HG03025 (cell line): ENCODE data around the gene PLCH2.

Source experiments
- ATAC-seq: cut with Tn5 transposase; IDR thresholded peaks from one replicate; pipeline ENCODE4 v1.9.1; 2021; ENCODE audit warnings: mild to moderate bottlenecking, moderate library complexity; ENCODE audit not compliant: unreplicated experiment, low FRiP score

The PLCH2 gene

DNA sequence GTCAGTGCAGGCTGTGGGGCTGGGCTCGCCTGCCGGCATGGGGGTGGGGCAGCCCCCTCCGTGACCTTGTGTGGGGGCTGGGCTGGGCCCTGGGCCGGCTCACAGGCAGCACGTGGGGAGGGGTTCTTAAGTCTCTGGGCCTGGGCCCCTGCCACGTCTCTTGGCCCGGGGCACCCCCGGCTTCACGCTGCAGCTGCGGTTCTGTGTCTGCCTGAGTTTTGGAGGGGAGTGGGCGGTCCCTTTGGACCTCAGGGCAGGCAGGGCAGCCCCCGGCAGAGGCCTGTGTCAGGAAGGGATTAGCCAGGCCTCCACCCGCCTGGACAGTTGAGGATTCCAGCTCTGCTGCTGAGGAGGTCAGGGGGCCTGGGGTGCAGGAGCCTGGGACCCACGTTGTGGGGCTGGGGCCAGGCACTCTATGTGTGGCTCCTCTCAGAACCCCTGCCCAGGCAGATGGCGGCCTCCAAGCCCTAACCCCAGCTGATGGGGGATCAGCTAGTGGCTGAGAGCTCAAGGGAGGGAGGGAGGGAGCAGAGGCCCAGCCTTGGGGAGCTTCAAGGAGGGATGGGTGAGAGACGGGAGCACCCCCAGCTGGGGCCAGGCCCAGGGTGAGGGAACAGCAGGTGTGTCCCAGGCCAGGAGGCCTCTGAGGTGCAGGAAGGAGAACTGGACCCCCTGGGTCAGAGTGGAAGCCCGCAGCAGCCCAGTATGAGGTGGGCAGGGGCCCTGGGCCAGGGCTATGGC is 1.8 kb upstream of the PLCH2 start:
- ATAC-seq, result no peak

DNA sequence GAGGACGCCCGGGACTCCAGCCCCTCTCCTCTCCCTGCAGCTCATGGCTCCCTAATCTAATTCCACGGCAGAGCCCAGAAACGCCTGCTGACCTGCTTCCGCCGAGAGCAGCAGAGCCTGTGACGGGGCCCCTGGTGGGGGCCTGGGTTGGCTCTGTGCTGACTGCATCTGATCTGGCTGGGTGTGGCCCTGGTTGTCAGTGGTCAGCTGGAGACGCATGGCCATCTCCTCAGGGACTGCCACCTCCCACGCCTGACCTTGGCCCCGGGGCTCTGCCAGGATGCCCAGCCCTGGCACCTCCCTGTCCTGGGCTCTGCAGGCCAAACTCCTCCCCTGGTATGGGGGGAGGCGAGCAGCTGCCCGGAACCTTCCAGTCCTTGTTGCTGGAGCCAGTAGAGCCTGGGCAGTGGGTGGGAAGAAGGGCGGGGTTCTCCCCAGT is 1.1 kb upstream of the PLCH2 start:
- ATAC-seq, result no peak

DNA sequence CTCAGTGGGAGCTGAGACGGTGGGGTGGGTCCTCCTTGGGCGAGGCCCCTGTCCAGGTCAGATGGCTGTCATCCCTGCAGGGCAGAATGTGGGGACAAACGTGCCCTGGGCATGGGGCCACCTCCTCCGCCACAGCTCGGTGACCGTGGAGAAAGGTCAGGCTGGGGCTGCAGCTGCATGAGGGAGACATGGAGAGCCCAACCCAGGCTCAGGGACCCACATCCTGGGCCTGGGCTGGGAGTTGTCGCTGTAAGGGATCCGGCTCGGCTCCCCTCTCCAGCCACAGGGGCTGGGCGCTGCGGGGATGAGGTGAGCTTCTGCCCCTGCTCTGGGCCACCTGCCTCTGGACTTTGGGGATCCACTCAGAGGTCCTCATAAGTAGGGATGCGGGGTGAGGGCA is 518 bp upstream of the PLCH2 start:
- no peak for ATAC-seq

DNA sequence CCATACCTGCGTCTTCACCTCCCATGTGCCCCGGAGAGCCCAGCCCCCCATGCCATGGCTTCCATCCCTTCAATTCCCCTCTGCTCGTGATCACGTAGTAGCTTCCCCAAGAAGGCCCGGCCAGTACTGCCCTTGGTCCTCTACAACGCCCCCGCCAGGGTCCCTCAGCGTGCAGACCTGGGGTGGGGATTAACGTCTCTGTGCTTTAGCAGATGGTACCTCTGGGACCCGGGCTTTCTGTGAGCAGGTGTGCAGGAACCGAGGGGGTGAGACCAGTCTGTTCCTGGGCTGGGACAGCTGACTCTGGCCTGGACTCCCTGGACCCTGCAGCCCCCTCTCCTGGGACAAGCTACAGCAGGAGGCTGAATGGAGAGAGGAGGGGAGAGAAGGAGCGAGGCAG is 1.2 kb downstream of the PLCH2 start:
- no peak for ATAC-seq

DNA sequence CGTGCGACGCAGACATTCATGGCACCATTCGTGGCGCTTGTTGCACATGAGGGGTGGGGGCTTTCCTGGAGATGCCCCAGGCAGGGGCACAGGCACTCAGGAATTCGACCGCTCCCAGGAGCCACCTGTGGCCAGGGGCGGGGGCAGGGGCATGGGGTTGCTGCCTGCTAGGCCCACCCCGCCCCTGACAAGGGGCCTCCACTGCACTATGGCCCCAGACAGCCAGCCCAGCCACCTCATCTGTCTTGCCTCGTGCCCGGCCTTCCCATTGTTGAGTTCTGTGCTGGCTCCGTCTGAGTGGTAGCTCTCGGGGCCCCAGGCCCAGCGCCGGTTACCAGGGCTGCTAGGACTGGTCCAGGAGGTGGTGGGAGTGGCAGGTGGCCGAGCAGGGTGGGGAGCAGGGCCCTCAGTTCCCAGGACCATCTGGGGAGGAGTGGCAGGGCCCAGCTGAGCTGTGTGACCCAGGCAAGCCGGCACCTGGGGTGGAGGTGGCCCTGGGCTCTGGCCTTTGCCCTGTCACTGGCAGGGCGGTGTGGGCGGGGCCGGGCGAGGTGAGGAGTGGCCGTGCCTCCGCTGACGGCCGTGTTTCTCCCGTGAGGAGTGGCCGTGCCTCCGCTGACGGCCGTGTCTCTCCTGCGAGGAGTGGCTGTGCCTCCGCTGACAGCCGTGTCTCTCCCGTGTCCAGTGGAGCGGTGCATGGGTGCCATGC is 1.9 kb downstream of the PLCH2 start:
- no peak for ATAC-seq

DNA sequence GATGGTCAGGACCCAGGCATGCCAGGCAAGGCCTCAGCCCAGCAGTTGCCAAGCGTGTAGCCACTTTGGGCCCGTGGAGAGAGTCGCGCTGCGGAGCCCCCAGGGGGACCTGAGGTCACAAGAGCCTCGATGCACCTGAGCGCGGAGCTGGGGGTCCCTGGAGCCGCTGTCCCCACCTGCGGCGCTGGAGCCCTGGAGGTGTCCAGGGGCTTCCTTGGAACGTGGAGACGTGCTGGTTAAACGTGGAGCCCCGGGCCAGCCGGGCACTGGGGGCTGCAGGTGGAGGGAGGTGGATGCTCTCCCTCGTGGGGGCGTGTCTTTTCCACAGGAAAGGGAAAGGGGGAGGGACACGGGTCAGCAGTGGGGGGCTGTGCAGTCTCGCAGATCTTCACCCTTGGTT is 3.1 kb downstream of the PLCH2 start:
- ATAC-seq, result no peak

DNA sequence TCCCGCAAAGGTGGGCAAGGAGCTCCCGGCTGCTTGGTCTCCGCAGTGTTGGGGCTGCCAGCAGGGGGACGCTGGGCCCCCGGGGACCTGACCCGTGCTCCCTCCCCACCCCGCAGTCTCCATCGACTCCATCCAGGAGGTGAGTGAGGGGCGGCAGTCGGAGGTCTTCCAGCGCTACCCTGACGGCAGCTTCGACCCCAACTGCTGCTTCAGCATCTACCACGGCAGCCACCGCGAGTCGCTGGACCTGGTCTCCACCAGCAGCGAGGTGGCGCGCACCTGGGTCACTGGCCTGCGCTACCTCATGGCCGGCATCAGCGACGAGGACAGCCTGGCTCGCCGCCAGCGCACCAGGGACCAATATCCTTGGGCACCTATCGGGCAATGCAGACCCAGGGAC is 3.5 kb downstream of the PLCH2 start:
- ATAC-seq, result no peak

DNA sequence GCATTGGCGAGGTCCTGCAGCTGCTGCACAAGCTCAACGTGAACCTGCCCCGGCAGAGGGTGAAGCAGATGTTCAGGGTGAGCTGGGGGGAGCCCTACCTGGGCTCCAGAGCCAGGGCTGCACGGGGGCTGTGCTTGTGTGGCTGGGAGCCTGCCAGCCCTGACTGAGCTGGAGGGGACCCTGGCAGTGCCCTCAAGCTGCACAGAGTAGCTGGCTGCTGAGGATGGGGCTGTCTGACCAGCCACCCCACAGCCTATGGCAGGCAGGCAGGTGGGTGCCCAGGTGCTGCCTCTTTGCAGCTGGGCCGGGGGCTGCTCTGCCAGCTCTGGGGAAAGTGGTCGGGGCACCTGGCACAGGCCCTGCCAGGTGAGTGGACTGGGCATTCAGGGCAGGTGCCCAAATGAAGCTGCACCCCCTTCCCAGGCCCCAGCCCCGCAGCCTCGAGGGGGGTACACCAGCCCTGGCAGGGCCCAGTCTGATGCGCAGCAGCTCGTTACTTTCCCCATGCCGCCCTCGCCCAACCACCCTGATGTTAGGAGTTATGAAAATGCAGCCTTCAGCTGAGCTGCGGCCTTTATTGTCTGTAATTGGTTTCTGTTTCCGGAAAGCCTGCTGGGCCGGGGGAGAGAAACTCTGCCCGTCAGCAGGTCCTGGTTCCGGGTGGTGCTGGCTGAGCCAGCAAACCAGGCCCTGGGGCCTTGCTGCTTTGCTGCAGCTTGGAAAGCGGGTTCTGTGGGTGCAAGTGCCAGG is 4.3 kb downstream of the PLCH2 start:
- no peak for ATAC-seq

DNA sequence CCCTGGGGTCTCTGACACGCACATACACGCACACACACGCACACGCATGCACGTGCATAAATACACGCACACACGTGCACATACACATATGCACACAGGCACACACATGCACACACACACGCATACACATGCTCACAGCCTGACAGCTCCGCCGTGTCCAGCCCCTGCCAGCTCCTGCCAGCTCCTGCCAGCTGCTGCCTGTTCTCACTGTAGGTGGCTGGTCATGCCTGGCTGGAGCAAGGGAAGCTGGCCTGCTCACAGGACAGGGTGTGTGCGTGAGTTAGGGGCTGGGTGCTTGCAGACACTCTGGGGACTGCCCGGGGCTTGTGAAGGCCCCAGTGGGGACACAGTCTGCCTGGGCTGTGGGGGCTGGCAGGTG is 4.9 kb downstream of the PLCH2 start:
- ATAC-seq, result no peak

DNA sequence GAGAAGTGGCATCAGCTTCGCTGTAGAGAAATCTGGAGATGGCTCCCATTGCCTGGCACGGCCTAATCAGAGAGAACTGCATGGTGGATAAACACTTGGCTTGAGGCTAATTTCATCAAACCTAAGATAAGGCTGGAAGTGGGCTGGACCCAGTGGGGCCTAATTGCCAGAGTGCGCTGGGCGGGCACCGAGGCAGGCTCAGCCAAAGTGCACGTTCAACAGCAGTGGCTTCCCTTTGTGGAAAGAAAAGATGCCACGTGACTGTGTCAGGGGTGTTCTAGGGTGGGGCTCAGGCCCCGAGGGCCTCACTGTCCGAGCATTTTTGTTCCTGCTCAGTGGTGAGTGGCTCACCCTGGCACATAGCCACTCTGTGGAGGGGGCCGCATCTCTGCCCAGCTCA is 5.8 kb downstream of the PLCH2 start:
- no peak for ATAC-seq

DNA sequence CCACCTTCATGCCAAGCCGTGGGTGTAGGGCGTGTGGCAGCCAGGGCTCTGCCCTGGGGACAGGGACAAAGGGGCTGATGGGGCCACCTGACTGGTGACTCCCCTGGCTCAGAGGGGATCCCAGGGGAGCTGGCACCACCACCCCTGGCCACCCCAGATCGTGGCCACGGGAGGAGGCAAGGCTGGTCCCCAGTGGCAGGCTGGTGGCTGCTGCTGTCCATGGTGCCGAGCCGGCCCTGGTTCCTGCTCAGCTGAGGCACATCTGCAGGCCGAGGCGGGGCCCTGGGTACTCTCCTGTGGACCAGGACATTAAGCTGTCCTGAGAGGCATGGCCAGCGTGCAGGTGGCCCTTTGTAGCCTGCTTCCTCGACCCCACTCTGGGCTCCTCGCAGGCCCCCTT is 6.5 kb downstream of the PLCH2 start:
- no peak for ATAC-seq

DNA sequence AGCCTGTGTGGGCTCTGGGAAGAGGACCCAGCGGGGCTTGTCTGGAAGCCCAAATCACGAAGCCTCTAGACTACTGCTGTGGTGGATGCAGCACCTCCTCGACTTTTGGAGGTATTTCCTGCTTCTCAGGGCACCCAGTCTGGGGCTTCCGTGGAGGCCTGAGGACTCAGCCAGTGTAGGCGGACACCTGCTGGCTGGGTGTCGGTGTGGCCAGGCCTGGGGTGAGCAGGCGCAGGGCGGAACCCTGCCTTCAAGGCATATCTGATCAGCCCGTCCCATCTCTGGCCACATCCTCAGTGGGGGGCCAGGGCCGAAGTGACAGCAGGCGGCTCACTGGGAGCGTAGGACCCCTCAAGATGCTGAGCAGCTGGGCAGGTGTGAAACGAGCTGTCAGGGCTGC is 6.9 kb downstream of the PLCH2 start:
- ATAC-seq, result no peak

DNA sequence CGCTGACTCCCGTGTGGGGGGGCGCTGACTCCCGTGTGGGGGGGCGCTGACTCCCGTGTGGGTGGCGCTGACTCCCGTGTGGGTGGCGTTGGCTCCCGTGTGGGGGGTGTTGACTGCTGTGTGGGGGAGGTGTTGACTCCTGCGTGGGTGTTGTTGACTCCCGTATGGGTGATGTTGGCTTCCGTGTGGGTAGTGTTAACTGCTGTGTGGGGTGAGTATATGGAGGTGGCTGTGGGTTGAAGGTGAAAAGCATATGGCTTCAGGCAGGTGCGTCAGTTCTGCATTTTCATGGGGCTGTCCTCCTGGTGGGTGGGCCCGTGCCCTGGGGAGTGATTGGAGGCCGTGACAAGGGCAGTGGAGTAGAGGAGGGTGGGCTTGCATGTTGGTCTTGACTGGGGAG is 7.9 kb downstream of the PLCH2 start:
- ATAC-seq, result no peak

DNA sequence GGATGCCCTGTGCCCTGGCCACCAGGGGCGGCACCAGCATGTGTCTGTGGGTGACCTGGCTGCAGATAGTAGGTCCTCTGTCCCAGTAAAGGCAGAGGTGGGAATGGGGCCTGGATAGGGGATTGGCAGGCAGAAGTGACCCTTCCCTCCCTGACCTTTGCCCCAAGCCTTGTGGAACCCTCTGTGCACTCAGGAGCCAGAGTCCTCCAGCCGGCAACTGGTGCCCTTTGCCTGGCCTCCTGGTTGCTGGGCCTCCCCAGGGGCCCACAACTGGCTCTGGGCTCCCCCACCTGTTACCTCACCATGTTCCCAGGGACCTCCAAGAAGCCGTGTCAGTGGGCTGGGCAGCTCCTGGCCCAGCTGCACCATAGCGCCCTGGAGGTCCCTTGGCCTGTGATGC is 10.0 kb downstream of the PLCH2 start:
- no peak for ATAC-seq

DNA sequence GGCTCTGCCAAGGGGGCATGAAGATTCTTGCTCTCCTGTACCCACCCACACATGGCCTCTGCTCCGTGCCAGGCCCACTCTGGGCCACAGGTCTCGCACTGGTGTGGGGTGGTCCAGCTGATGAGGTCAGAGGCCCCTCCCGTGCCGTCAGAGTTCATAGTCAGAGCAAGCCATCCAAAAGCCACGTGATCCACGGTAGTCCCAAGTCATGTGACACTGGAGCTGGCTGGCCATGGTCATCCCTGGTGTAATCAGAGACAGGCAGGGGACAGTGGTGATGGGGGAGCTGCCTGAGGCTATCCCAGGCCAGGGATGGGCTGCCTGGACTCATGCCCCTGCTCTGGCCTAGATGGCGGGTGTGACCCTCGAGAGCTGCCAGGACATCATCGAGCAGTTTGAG is 10.5 kb downstream of the PLCH2 start:
- no peak for ATAC-seq

DNA sequence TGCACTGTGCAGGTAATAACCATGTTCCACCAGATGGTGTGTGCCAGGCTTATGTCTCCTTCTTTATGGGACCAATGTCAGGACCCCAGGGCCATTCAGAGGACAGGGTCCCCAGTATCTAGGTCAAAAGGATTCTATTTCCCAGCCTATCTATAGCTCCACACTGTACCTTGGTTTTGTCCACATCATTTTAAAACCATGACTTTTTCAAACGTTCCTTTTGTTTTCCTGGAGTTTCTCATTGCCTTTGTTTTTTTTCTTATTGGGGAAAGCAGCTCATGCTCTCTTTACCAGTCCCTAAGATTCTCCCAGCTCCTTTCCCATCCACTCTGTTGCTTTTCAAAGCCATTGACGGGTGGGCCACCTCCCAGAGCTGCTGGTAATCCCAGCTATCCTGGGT is 12.6 kb downstream of the PLCH2 start:
- no peak for ATAC-seq

DNA sequence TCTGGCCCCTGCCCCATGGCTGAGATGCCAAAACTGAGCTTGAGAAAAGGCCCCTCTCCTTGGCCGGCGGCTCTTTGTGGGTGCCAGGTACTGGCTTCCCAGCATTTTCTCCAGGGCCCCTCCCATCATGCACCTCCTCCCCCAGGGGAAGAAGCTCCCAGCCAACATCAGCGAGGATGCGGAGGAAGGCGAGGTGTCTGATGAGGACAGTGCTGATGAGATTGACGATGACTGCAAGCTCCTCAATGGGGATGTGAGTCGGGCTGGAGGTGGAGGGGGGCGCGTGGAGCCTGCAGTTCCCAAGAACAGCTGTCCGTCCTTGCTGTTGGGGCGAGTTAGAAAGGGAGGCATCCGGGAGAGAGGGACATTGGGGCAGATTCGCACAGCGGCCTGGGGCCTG is 13.5 kb downstream of the PLCH2 start:
- ATAC-seq, result no peak

DNA sequence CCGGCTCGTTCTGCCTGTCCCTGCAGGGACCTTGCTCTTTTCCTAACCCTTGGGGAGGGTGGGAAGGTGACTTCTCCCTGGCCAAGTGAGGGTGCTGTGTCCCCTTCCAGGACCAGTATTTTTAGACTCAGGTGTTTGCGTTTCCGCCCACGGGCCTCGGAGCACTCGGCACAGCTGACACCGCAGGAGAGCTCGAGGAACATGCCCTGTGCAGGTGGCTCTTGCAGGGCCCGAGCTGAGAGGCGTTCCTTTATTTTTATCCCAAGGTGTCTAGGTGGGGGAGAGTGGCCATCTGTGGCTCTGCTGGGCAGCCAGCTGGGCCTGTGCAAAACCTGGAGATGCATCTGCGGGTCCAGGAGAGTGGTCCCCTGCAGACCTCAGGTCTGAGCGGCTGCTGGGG is 16.0 kb downstream of the PLCH2 start:
- no peak for ATAC-seq

DNA sequence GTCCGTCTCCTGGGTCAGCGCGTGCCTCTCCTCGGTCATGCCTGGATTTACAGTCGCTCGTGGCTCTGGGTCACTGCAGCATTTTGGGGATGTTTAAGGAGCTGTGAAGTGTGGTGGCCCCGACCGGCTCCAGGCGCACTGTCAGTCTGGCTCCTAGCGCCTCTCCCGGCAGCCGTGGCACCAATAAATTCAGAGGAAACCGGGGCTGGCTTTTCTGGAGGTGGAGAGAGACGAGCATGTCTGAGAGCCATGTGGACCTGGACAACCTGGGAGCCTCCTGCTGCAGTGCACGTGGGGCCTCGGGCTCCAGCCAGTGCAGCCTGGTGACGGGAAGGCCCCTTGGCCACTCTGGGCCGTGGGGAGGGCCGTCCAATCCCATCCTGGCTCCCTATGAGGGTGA is 17.1 kb downstream of the PLCH2 start:
- no peak for ATAC-seq

DNA sequence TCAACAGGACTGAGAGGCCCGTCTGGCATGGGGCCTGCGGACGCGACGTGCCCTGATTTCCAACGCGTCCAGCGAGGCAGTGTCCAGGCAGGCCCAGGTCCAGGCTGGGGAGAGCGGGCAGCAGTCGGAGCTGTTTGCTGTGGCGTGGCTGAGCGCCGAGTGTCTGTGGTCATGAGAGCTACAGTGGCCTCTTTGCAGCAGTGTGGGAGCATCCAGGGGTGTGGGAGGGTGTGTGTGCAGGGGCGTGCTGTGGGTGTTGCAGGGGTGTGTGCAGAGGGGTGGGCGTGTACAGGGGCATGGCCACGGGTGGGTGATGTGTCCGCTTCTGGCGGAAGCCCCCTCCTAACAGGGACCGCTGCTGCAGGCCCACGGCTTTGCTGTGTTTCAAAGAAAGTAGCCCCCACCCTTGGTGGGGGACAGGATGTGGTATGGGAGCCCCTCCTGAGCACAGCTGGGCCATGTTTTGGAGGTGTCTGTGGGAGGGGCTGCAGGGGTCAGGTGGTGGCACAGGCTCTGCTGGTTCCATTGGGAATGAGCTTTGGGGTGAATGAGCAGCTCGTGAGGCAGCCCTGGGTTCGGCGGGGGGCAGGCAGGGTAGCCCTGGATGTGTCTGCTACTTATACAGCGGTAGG is 17.7 kb downstream of the PLCH2 start:
- ATAC-seq, result no peak

DNA sequence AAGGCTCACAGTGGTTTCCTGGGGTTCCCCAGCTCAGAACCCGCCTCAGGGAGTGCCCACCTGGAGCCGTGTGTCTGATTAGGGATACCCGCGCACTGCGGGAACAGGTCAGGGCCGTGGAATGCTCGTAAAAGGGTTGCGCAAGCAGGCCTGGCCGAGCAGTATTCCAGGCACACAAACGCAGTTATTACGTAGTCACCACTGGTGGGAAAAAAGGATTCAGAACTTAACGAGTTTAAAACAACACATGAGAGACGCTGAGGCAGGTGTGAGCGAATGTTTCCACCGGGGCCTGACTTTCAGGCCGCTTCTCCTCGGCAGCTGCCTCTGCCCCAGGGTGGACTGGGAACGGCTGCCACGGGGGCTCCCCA is 18.2 kb downstream of the PLCH2 start:
- no peak for ATAC-seq
